HT-29 (cell line): ENCODE data around the gene TEAD3. TPM values are rescaled to one million over a fixed set of nuclear protein-coding genes. Genes with fewer than 3 reads are reported as not detected.

Experiments
- DNase-seq: peaks from one replicate; pipeline ENCODE4 v3.0.0-alpha.2; 2015; ENCODE audit warnings: low spot score
- total RNA-seq: library from RNA; depleted of rRNA; stranded (reverse); fragments of >200 nt; shearing (Covaris generic); gene quantifications from 2 replicates; pipeline ENCODE4 v1.2.3, GENCODE V29; 2014

TEAD3 gene
- total RNA-seq, 1 experiment from 2014 or later, result 27.4 TPM

DNA sequence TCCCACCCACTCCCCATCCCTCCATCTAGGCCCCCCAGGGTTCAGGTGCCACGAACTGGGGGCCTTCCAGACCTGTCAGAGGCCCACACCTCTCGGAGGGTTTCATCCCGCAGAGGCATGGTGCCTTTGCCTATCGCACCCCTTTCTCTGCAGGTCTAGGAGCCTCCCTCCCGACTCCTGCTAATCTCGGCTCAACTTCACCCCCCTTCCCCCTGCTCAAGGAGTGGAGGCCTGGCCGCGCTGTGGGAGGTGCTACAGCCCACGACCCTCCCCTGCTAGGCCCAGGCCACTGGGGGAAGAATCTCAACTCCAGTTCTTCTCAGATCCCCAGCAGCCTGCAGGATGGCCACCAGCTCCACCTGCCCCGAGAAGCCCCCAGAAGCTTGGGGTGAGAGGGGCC is 15.9 kb upstream of the TEAD3 start, which contains the start of gene TULP1:
Gene TULP1 (minus strand): TSS at position 157 of the 400 bp plus-strand sequence. CDS start 38 bp downstream, at position 119.
- DNase-seq, result no peak

DNA sequence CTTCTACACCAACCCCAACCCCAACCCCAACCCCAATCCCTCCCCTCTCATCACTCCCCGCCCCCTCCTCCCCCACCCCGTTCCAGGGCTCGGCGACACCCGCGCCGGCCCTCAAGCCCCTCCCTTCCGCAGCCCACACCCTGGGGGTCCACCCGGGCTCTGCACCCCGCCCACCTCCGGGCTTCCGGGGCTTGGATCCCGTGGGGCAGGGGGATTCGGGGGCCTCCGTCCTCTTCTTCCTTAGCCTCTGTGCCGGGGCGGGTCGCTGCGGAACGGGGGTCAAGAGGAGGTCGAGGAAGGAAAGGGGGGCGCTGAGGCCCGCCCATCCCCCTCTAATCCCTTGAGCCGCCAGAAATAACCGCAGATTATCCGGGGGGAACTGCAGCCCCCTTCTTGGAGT is 15.1 kb upstream of the TEAD3 start:
- DNase-seq, result no peak

DNA sequence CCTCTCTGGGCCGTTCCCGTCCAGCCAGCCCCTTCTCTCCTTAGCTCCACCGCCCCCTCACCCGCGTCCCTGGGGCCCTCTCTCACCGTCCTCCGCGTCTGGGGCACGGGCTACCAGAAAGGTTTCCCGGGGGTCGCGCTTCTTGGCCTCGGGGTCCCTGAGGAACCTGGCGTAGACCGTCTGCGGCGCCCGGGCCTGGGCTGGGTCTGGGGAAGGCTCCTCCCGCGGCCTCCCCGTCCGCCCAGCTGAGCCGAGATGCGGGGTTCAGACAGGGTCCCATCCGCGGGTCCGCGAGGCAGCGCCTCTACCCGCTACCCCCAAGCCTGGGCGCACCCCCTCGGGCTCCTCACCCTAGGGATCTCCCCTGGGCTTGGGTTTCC is 14.7 kb upstream of the TEAD3 start:
- DNase-seq, result no peak

DNA sequence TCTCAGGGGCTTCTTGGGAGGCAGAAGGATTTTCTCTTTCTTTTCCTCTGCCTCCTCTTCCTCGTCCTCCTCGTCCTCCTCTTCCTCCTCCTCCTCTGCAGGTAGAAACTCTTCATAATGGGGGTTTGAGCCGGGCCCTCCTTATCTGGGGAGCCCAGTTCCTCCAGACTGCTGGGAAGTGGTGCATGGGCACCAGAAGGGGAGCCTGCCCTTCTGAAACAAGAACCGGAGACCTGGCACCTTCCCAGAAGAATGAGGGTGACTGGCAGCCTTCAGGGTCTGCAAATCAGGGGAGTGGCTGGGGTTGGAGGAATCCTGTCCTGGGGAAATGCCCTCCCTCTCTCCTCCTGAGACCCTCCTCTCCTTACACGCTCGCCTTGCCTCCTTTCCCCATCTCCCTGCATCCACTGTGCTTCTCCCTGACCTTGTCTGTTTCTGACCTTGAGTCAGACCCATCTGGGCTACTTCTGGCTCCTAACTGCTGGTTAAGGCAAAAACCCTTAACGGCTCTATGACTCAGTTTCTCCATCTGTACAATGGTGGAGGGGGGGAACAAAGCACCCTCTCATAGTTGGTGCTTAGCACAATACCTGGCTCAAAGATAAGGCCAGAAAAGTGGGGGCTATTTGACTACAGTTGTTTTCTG is 14.2 kb upstream of the TEAD3 start:
- DNase-seq, result no peak

DNA sequence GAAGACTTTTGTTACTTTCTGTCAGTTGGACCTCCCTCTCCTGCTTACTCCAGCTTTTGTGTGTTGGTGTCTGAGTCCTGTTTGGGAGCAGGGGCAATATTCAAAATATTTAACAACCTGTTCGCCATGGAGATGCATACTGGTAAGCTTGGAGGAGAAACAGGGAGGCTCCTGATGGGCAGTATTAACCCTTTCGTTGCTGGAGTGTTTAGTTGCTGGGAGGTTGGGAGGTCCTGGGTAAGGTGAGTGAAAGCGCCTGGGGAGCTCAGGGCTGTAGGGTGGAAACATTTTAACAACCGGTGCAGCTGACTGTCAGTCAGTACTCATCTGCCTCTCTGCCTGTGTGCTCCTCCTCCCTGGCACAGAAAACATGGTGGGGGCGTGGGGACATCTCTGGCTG is 11.7 kb upstream of the TEAD3 start:
- DNase-seq, result no peak

DNA sequence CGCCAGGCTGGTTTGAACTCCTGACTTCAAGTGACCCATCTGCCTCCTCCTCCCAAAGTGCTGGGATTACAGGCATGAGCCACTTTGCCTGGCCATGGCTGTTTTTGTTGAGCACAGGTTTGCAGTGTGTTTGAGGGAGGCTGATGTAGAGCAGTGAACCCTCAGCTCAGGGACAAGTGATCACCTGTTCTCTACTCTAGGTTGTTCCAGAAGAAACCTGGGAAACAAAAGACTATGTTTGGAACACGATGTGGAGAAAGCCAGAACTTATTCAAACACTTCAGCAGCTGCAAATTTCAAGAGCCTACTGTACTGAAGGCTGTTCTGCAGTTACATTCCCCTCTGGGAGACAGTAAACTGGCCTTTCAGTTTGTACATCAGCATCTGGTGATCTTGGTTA is 11.1 kb upstream of the TEAD3 start:
- DNase-seq, result no peak

DNA sequence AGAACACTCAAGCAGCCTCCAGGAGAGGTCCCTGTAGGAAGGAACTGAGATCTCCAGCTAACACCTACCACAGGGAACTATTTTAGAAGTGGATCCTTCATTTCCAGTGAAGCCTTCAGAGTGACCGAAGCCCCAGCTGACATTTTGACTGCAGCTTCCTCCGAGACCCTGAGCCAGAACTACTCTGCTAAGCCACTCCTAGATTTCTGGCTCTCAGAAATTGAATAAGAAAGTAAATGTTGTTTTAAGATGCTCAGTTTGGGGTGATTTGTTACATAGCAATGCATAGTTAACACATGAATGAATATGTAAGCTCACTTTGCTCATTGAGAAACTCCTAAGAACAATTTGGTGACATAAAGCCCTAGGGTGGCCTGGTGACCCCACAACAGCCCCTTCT is 10.3 kb upstream of the TEAD3 start:
- DNase-seq, result no peak

DNA sequence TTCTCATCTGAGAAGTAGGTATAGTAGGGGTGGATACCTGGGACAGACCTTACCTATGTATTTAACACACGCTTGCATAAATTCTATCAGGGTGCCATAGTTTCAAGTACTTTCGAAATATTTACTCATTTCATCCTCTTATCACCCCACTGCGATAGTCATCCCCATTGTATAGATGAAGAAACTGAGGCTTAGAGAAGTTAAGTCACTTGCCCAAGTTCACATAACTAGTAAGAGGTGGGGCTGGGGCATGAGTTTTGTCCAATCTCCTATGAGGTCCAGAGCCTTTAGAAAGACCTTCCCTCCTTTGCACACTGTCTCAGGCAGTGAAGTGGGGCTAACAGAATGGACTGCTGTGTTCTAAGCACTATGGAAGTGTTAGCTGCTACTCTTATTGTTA is 9.7 kb upstream of the TEAD3 start:
- no peak for DNase-seq

DNA sequence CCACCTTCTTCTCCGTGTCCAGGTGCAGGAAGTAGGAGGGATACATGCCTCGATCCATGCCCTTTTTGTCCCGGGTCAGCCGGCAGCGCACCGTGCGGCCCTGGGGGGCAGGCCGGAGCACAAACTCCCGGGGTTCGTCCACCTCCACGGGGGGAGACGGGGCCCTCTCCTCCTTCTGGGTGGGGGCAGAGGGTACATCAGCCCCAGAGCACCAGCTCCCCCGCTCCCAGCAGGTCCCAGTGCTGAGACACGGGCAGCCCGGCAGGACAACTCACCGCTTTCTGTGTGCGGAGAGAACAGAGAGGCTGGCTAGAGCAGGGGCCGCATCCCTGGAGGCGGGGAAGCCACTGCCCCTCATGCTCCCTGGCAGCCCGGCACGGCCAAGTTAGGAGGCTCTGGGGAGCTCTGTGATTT is 9.1 kb upstream of the TEAD3 start:
- no peak for DNase-seq

DNA sequence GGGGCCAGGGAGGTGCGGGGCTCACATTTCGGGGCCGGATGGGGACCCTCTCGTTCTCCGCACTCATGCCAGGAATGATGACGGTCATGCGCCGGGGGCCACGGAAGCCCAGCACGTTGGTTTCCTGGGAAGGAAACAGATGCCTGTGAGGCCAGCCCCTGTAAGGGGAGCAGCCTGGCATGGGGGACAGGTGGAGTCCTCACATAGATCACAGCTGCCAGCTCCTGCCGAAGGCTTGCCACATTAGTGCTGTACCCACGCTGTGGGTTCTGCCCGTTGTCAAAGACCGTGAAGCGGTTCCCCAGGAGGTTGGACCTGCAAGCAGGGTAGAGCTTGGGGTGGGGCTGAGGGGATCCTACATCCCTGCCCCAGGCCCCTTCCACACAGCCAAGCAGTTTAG is 6.7 kb upstream of the TEAD3 start:
- DNase-seq, result no peak

DNA sequence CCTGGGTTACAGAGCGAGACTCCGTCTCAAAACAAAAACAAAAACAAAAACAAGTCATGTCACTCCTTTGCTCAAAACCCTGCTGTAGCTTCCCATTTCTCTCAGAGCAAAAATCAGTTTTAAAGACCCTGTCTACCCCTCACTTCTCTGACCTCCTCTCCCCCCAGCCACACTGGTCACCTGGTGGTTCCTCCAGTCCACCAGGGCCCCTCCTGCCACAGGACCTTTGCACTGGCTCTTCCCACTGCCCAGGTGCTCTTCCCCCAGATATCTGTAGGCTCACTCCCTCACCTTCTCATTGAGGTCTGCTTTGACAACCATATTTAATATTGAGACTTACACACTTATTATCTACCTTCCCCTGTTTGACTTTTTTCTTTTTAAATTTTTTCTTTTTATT is 4.9 kb upstream of the TEAD3 start:
- no peak for DNase-seq

DNA sequence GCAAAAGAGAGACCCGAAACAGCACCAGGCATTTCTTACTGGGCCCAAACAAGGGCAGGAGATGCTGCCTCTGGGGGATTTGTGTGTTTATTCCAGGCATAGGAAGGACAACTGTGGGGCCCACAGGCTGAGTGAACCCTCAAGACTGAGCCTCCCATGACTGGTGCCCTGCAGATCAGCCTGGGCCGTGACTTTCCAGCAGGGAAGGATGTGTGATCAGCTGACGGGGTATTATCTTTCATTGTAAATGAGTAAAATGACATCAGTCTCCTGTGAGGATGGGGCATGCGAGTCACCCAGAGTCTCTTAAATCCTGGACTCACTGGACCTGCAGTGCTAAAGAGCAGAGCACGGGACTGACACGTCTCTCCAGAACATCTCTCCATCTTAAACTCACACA is 3.9 kb upstream of the TEAD3 start:
- DNase-seq, result no peak

DNA sequence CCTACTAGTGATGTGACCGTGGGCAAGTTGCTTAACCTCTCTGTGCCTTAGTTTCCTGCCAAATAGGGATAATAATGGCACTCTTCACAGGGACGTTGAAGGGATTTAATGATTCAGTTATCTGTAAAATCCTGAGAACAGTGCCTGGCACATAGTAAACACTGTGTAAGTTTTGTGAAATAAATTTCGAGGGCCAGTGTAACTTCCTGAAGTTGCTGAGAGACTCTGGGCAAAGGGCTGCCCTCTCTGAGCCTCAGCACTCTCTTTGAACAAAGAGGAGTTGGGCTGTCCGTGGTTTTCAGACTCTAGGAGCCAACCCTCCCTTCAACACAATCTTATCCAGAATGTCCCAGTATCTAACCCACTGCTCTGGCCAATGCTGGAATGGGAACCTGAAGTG is 2.5 kb upstream of the TEAD3 start:
- no peak for DNase-seq

DNA sequence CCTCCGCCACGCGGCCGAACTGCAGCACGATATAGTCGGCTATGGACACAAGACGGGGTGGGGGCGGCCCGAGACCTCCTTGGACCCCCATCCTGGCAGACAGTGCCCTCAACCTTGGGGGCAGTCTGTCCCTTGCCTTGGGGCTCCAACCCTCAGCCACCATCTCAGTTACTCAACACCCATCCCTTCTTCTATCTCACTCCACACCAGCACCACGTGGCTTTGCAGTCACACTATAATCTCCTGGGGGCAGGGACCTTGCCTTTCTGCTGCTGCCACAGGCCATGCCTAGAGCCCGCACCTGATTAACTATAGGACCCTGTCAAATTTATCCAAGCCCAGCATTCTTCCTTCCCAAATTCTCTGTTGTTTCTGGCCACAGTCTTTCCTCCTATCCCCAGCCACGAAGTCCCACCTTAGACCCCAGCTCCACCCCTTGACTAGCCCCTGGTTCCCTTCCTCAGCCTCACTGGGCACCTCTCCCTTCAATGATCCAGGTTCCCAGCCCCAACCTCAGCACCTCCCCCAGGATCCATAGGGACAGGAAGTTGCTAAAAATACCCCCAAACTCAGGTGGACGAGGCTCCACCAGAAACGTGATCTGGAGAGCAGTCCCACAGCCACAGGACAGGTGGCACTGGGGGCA is 1.7 kb upstream of the TEAD3 start:
- DNase-seq, result no peak

DNA sequence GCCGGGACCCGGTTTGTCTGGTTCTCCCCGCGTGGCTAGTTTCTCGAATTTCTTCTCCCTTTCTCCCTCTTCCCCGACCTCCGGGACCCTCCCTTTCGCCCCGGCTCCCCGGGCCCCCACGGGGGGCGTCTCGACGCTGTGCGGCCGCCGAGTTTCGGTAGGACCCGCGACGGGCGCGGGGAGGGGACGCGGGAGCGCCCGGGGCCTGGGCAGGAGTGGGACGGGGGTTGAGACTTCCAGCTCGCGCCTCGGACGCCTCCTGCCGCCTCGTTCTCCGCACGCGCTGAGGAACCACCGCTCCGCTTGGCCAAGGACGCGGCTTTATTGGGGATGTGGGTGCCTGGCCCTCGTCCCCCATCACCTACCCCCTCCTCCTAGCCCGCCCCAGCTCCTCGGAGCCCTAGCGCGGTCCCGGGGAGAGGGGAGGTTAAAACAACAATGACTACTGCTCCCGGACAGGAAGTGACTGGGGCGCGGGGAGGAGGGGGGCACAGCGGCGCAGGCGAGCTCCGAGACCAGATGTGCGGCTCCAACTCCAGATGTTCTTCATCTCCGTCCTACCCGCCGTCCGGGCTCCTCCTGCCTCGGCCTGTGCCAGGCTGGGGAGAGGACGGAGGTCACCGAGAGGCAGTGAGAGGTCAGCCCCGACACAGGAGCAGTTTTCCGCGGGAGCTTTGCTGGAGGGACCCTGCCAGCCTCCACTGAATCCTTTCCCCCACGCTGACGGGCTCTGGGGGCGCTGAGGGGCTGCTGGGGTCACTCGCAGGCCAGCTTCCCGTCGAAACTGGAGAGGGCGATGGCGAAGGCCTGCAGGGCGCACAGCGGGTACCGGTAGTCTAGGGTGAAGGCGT is 917 bp upstream of the TEAD3 start:
- peak; percentile 62 for DNase-seq

DNA sequence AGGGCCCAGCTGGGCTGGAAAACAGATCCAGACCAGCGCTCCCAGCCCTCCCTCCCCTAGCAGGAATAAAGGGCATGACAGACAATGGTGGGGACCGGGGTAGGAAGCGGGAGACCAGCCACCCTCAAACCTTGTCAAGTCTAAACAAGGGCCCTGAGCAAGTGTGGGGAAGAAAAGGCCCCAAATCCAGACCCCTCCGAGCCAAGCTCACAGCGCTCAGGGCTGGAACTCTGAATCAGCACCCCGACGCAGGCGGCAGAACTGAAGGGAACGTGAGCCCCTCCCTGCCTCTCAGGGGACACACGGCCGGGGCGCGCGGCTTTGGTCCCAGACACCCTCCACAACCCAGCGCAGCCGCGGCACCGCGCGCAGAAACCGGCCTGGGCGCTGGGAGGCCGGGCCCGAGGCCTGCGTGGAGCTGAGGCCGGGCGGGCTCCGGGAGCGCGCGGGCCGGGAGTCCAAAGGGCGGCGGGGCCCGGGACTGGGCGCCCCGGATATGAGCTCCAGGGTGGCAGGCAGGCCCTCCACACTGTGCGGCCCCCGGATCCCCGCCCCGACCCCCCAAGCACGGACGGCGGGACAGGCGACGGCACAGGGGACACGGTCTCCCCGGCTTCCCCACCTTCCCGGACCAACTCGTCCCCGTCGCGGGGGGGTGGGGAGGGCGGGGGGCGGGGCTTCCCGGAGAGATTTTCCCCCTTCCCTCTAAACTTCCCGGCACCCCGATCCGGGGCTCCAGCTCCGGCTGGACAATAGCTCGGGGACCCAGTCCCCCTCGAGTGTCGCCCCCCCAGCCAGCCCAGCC is 641 bp downstream of the TEAD3 start:
- peak; percentile 49 for DNase-seq

DNA sequence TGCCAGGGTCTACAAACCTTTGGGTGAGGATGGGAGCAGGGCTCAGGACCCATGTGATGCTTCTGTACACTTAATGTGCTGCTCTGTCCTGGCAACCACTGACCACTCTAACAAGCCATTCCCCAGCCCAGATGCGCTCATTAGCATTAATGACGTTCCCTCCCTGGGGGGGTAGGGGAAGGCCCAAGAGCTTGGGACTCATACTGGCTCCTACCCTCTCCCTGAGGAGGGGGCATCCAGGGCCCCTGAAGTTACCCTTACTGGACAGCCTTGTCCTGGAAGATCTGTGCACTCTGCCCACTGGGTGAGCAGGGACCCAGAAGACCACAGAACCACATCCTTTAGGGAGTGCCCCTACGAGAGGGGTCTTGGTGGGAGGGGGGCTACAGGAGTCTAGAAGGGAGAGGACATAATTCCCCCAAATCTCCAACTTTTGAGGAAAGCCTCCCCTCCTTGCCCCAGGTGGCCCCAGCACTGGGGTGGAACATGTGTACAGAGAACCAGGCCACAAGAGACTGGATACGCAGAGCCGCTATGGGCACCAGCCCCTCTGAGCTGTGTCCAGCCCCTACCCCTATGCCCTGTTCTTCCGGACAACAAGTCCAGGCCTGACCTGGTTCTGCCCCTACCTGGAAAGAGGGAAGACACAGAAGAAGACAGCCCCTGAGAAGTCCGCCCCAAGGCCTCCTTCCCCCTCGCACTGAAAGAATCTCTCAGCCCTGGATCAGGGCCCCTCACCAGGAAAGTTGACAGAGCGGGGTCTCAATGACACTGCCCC is 1.4 kb downstream of the TEAD3 start:
- DNase-seq, result no peak

DNA sequence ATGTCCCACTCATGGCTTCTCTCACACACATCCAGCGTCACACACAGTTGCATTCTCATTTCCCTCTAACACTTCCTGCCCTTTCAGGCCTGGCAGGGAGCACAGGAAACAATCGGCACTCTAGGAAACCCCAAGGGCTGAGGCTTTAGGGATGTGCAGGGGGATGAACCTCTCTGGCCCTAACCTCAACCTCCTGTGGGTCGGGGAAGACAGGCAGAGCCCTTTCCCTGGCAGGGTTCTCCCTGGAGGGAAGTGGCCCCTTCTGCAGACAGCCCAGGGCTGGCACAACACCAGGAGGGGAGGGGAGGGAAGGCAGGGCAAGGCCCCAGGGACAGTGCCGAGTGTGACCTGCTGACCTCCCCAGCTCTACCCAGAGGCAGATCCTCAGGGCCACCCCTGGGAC is 2.7 kb downstream of the TEAD3 start:
- DNase-seq, result no peak

DNA sequence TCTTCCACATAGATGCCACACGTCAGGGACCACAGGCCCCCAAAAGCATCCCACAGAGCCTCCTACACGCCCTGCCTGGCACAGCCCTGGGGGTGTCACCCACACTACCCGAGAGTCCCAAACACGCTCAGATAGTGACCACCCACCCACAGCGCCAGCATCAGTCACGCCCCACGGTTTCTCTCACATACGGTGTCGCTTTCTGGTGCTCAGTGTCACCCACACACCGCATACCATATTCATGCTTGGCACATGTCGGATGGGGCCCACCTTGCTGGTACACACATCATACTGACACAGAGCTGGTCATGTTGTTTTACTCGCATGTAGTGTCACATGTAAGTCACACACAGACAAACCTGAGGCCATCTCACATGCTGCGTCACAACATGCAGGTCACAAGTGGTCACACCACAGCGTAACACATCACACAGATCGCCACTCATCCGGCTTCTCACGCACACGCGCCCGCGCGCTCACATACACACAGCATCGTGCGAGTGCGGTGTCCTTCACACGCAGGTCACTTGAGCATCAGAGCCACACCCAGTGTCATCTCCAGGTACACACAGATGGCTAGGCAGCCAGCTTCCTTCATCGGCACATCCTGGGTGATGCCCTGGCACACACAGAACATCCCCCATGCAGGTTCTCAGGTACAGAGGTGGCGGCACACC is 3.4 kb downstream of the TEAD3 start:
- DNase-seq, result no peak

DNA sequence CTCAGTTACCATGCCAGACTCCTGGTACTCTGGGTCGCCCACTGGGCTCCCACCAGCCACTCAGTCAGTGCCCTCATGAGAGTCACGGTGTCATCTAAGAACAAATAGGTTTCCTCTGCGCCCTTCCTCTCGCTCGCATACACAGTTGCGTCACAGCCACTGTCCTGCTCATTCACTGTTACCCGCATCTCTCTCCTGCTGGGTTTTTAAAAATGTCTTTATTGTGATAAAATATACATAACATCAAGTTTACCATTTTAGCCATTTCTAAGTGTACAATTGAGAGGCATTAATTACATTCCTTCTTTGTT is 4.0 kb downstream of the TEAD3 start:
- DNase-seq, result no peak
